GM19468 (cell line): ENCODE data around the gene HRG.

Source experiments
- ATAC-seq: cut with Tn5 transposase; IDR thresholded peaks from one replicate; pipeline ENCODE4 v1.9.1; 2021; ENCODE audit warnings: mild to moderate bottlenecking, moderate library complexity, moderate number of reproducible peaks; ENCODE audit not compliant: unreplicated experiment; ENCODE audit errors: extremely low read depth

HRG gene

DNA sequence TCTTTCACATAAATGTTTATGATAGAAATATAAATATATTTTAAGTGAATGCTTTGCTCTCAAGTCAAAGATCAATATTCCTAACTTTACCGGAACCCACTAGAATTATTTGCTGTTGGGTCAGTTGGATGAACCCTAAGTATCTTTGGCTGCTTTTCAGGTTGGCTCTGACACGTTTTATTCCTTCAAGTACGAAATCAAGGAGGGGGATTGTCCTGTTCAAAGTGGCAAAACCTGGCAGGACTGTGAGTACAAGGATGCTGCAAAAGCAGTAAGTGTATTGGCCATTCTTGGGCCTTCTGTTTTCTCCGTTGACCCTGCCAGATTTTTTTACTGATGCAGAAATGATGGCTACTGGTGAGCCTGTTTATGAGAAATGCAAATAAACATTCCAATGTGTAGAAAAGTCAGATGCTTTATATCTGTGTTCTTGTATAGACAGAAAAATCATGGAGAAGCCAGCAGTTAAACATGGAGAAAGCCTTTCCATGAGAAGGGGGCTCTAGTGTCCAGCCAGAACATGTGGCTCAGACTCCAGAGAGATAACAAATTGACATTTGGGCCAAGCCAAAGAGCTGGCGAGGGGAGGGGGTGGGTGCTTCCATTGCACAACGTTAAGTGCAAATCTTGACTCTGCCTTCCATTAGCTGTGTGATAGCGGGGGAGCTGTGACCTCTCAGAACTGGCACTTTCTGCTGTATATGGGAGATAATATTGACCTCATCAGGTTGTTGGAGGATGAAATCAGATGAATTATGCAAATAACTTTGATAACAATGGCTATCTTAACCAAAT is 54.3 kb downstream of the HRG start:
- ATAC-seq: no peak

DNA sequence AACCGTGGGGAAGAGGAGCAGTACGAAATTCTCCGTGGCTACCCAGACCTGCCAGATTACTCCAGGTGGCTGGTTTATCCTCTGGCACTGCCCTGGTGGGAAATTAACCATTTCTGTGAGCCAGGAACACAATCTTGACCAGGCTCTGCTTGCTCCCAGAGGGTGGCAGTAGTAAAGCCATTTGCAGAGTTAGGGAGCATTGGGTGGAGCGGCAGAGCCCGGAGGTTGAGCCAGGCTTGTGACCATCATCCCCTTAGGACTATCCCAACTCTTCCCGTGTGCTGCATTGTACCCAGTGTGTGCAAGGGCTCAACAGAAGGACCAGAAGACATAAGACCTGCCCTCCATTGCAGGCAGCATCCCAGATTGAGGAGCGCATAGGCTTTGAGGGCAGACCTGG is 56.6 kb downstream of the HRG start:
- ATAC-seq: no peak

DNA sequence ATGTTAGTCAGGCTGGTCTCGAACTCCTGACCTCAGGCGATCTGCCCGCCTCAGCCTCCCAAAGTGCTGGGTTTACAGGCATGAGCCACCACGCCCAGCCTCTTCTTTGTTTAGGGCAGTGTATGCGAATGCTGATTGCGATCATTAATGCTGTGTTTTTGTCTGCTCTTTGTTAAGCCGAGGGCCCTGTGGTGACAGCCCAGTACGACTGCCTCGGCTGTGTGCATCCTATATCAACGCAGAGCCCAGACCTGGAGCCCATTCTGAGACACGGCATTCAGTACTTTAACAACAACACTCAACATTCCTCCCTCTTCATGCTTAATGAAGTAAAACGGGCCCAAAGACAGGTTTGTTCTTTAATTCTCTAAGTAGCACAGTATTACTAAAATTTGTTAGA is 59.1 kb downstream of the HRG start:
- no peak for ATAC-seq
